HS-5 (cell line): ENCODE measurements around the gene ELFN2.

ENCODE experiments used
- DNase-seq: peaks from one replicate; pipeline ENCODE4 v3.0.0-alpha.2; 2012; ENCODE audit warnings: low read depth

ELFN2 gene

DNA sequence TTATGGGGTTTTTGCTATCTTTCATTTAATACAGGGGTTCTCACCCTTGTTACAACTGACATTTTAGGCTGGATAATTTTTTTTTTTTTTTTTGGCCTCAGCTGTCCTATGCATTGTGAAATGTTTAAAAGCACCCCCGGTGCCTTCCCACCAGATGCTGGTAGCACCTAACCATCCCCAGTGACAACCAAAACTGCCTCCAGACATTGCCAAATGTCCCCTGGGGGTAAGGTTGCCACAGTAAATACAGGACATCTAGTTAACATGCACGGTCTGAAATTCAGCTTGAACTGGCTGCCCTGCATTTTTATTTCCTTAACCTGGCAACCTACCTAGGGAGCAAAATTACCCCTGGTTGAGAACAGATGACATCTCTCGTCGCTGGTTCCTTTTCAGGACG is 72.6 kb downstream of the ELFN2 start:
- DNase-seq, result no peak

DNA sequence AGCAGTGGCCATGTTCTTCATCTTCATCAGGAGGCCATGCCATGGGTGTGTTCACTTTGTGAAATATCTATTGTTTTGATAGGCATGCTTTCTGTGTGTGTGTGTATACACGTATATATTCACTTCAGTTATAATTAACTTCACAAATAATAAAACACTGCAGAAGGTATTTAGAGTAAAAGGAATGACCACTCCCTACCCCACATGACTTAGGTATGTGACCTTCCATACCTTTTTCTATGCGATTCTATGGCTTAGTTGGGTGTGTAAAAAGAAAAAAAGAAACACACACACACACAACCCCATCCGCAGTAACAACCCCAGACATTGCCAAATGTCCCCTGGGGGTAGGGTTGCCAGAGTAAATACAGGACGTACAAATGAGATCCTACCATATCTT is 73.0 kb downstream of the ELFN2 start:
- no peak for DNase-seq

- DNase-seq, result no peak
Observed at GRCh38 chr22:37353839-37354238, 73.4 kb downstream of the ELFN2 start.

- no peak for DNase-seq
Observed at GRCh38 chr22:37352481-37352880, 74.8 kb downstream of the ELFN2 start.

- DNase-seq, result no peak
Observed at GRCh38 chr22:37351232-37351631, 76.0 kb downstream of the ELFN2 start.

DNA sequence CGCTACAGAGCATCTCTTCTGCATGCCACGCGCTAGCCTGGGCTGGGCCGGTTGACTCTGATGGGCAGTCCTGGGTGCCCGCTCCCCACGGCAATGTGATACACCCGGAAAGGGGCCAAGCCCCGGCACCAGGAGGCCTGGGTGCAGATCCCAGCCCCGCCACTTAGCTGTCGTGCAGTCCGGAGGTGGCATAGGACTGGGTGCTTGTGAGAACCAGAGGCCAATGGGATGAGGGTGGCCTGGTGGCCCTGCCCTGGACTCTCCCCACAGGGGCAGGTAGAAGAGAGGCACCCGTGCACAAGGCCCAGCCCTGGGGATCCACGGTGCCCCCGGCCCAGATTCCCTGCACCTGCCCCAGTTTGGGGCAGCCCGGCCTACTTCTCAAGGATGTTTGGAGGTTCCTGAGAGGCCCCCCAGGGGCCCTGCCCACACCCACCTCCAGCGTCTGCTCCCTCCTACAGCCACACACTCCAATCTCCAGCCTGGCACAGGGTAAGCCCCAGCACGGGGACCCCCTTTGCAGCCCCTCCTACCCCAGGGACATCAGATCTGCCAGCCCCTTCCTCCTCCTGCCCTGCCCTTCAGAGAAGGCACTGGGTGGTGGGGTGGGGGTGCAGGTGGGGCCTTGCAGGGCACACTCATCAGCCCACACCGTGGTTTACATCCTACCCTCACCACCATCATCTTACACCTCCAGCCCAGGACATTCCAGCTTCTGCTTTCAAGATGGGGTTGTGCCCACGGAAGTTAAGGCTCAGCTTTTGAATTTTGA is 78.0 kb downstream of the ELFN2 start:
- no peak for DNase-seq

DNA sequence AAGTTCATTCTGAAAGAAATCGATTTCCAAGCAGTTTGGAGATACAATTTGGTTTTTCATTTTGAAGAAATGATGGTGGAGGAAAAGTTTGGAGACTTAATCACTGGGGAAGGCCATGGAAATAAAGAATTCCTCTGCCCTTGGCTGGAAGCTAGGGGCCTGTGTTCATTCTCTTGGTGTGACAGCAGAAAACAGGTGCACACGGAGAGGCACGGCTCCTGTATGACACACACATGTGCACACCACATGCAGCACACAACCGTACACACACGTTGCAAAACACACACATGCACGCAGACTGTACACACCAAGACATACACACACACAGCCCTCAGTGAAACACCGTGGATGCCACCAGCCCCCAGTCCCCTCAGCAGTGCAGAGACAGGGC is 80.8 kb downstream of the ELFN2 start:
- DNase-seq, result no peak

GRCh38 chr22:37345863-37346504 is 81.3 kb downstream of the ELFN2 start:
- DNase-seq, result peak; percentile 61

GRCh38 chr22:37344735-37345449 is 82.4 kb downstream of the ELFN2 start:
- DNase-seq, result no peak

- no peak for DNase-seq
Observed at GRCh38 chr22:37343863-37344734, 83.2 kb downstream of the ELFN2 start.

- no peak for DNase-seq
Observed at GRCh38 chr22:37343348-37343747, 83.9 kb downstream of the ELFN2 start.

GRCh38 chr22:37342065-37342464 is 85.2 kb downstream of the ELFN2 start:
- no peak for DNase-seq

DNA sequence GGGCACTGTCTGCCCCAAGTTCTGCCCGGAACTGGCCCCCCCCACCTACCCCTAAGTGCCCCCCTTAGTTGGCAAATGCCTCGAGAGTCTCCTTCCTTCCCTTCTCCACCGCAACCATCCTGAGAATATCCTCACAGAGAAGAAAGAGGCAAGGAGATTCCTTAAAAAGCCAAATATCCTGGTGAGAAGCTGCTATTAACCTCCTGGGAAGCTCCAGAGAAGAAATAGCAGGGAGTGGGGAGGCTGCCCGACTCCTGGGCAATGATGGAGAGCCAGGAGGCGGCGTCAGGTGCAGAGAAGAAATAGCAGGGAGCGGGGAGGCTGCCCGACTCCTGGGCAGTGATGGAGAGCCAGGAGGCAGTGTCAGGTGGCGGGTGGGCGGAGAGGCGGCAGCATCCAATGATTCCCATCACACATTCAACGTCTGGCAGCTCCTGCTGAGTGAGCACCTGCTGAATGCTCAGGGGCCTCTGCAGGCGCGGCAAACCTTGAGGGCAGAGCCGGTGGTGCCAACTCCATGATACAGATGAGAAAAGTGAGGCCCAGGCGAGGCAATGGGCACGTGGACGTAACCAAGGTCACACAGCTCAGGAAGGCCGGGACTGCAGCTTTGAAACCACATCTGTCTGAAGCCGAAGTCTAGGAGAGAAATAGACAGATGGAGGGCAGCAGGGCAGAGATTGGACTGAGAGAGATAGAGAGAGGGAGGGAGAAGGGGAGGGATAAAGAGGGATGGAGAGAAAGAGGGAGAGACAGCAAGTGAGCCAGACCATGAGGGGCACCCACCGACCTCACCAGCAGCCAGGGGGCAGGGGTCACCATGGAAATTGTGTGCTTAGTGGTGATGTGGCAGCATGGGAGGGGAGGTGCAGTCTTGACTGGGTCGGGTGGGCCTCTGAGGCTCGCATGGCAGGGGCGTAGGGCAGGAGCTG is 86.7 kb downstream of the ELFN2 start:
- no peak for DNase-seq

- DNase-seq, result no peak
Observed at GRCh38 chr22:37338539-37339246, 88.6 kb downstream of the ELFN2 start.

- no peak for DNase-seq
Observed at GRCh38 chr22:37337204-37337943, 89.9 kb downstream of the ELFN2 start.

GRCh38 chr22:37336579-37336978 is 90.7 kb downstream of the ELFN2 start:
- DNase-seq, result no peak

- DNase-seq, result no peak
Observed at GRCh38 chr22:37335806-37336199, 91.5 kb downstream of the ELFN2 start.

DNA sequence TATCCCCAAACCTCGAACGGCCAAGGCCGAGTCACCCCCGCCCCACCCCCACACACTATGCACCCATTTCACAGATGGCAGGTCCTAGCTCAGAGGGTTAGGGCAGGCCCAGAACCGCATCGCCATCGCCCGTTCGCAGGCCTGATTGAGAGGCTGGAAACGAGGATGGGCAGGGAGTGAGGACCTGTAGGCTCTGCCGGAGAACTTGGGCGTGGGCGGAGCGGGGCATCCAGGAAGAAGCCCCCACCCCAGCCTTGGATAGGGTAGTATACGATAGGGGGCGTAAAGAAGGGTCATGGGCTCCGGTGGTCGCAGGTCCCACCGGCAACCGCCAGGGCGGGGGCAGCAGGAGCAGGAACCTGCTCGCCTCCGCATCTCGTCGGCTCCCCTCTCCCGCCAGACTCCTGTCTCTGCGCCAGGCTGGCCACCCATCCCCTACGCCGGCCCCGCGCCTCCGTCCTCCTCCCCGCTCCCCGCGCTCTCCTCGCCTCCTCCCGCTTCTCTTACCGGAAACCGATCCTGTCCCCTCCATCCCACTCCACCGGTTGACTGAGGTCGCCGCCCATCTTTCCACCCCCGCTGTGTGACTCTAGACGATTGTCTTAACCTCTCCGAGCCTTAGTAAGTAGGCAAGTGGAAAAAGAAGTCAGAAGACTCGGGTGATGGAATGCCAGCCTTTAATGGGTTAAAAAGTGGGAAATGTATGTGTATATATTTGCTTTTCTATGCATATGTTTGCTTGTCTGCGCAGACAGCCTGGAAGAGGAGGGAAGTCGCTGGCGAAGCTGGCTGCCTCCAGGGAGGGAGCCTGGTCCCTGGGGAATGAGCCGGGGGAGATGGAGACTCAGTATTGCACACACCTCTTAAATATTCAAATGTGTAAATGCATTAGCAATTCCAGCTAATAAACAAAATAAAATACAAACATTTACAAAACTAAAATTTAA is 92.1 kb downstream of the ELFN2 start:
- DNase-seq, result no peak

DNA sequence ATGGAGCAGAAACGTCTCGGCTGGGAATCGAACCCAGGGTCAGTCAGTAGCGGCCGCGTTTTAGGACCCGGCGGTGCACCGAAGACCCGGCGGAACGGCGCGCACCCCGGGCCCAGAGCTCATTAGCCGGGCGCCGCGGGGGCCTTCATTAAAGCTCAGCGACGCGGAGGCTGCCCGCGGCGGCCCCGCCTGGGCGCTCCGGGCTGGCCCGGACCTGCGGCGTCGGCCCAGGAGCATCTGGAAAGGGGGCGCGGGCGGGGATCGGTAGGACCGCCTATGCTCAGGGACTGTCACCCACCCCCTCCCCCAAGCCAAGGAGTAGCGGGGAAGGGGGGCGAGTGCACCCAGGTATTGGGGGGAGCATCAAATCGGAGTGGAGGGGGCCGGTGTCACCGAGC is 92.8 kb downstream of the ELFN2 start:
- DNase-seq, result no peak
